Stimulated activated CD4-positive, alpha-beta T cell treated with anti-CD3 and anti-CD28 coated beads, TNF-alpha, amount 100 ng/mL, for 48 hours (primary cell): ENCODE results near the gene LDAH.

Source experiments
- DNase-seq, 3 donors: peaks; one replicate each; pipeline ENCODE4 v3.0.0-alpha.2; 2020; ENCODE audit warnings: low read depth in 3 of 3

The LDAH gene

DNA sequence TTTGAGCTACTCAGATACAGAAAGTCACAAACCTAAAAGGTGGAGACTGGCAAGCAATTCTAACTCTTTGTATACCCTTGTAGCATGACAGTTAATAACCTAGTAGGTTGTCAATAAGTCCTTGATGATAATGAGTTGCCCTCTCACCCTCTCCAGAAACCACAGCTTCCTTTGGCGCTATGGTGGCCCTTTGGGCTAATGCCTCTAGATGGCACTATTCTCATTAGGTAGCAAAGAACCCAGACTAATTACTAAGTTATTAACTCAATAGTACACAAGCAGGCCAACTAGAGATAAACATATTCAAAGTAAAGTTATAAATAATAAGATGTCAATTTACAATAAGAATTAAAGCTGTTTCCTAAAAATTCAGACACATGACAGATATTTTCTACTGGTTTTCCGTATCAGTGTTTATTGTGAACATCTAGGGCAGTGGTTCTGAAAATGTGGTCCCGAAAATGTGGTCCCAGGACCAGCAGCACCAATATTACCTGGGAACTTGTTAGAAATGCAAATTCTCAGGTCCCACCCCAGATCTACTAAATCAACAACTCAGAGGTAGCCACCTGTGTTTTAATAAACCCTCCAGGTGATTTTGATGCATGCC is 41.1 kb downstream of the LDAH start:
- DNase-seq = no peak

DNA sequence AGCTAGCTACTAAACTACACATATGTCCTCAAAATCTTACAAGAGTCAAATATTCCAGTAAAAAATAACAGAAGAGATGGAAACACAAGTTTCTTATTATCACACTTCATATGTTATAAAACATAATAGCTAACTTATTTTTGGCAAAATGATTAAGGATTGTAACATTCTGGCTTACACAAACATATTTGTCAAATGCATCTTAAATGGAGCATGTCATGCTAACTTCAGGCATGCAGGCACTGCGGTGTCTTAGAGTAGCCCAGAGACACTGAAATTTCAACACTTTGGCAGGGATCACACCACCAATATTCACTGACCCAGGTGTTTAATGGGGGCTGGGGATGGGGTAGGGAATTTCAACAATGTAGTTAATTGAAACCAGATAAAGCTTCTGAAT is 51.6 kb downstream of the LDAH start:
- DNase-seq = no peak

DNA sequence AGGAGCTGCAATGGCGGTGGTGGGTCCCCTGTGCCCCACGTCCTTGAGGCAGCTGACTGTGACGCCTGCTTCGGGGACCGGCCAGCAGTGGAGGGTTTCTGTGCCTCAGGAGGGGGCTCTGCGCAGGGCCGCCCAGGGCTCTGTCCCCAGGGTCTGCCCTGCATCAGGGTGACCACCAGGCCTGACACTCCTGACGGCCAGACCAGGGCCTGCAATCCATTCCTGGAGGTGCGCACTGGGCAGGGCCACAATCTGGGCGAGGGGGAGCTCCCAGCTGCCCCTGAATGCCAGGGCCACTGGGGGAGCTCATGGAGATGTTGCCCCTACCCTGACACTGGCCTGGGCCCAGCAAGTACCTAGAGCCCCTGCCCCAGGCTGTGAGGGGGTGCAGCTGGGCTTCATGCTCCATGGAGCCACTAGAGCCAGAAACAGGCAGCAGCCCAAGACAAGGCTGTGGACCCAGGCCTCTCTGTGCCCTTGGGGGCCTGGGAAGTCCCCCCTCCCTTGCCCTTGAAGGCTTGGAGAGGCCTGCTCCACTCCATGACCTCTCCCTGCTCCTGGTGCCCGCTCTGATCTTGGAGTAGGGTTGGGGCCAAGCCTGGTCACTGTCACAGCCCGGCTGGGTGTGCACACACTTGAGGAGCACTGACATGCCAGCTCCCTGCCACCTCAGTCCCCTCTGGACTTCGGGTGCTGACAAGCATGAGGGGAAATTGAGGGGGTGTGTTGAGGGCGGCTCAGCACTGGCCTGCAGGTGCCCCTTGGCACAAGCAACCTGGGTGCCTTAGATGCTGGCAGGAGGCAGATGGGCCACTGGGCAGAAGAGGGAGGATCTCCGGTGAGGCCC is 55.9 kb downstream of the LDAH start:
- DNase-seq = no peak

DNA sequence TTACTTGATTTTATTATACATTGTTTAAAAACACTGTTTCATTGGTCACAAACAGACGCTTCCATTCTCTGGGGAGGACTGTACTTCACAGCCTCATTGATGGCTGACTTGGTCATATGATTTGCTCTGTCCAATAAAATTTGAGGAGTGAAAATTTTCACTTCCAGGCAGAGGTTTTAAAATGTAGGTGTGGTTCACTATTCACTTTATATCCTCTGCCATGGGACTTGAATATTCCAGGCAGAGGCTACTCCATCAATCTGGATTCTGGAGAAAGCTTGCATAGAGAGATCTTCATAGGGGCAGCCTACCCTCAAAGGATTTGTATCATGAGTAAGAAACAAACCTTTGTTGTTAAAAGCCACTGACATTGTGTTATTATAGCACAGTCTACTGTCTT is 56.7 kb downstream of the LDAH start:
- DNase-seq = no peak

DNA sequence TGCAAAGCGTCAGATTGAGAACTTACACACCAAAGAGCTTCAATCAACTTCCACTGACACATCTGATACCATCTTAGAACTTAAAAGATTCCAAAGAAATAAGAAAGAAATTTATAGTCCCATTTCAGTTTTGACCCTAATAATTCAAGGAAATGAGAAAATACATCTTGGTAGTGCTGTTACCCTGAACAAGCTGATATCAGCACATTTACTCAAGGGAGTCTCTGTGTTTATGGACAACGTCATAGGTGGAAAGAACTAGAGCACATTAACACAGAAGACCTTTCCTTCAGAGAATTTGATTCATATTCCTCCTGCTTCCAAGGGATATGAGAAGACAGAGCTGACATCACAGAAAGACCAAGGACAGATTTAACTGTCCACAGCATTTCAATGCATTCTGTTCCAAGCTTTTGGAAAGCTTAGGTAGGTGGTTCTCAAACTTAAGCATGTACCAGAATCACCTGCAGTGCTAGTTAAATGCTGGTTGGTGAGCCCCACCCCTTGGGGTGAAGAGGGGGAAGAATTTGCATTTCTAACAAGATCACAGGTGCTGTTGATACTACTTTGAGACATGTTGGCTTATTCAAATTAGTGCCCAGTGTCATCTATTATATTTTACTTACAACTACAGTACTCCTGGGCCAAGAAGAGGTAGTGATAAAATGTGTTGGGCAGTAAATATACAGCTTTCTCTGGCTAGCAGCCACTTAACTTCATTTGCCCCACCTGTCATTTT is 59.8 kb downstream of the LDAH start:
- DNase-seq = no peak

DNA sequence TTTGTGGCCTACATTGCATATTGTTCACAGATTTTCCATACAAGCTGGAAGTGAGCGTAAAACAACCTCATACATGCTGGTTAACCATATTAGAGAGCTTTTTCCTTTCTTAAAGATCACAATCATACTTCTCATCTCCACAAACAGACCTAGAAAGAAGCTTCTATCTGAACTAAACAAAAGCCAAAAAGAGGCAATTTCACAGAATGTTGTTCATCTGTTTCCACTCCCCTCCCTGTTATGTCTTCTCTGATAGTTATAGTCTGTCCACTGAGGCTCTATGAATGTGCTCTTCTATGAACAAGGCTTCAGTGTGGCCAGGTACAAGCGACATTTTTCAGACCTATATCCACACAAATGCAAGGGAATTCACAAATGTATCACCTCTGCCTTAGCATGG is 63.4 kb downstream of the LDAH start:
- DNase-seq = no peak

DNA sequence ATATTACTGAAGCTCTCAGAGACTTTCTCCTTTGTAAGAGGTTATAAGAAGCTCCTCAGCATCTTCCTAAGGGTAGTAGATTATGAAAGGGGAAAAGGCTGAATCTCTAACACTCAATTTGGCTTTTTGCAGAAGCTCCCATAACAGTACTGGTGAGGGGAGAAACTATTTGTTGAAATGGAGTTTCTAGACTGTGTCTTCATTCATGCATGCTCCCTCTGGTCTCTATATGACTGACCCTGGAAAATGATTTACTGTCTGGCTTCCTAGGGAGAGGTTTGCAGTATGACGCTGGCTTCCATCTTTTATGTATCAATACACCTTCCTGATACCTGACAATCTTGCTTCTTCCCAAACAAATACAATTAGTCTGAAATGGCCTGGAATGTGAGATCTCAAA is 63.9 kb downstream of the LDAH start:
- DNase-seq = no peak

DNA sequence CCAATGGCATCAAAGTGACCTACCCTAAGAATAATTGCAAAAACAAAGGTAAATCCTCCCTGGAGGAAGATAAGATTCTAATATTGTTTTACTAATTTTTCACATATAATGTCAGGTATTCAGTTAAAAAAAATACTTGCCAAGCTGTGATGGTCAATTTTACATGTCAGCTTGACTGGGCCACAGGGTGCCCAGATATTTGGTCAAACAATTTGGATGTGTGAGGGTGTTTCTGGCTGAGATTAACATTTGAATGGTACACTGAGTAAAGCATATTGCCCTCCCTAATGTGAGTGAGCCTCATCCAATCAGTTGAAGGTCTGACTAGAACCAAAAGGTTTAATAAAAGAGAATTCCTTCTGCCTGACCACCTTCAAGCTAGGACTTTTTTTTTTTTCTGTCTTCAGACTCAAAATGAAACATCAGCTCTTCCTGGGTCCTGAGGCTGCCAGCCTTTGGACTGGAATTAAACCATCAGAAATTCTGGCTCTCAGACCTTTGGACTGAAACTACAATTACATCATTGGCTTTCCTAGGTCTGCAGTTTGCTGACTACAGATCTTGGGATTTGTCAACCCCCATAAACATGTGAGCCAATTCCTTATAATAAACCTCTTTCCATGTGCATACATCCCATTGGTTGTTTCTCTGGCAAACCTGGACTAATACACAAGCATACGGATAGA is 65.4 kb downstream of the LDAH start:
- no peak for DNase-seq

DNA sequence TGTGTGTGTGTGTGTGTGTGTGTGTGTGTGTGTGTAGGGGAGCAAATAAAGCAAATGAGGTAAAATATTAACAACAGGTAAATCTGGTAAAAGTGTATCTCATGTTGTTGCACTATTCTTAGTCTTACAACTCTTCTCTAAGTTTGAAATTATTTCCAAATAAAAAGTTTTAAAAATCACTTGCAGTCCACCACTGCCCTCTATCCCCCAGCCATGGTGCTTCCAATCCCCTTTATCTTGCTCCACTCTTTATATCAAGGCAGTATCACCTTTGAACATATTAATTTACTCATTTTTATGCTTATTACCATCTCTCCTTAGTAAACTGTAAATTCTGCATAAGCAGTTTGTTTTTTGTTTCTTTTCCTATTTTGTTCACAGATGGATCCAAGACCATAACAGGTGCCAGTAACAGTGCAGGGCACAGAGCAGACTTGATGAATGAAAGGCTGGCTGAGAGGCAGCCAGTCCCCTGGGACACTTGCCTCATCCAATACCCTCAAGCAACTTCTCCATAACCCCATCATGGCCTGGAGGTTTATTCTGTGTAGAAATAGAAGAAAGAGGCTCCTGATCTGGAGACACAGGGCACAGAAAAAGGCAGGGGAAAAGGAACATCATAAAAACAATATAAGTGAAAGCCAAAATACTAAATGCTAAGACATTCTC is 67.6 kb downstream of the LDAH start:
- no peak for DNase-seq

DNA sequence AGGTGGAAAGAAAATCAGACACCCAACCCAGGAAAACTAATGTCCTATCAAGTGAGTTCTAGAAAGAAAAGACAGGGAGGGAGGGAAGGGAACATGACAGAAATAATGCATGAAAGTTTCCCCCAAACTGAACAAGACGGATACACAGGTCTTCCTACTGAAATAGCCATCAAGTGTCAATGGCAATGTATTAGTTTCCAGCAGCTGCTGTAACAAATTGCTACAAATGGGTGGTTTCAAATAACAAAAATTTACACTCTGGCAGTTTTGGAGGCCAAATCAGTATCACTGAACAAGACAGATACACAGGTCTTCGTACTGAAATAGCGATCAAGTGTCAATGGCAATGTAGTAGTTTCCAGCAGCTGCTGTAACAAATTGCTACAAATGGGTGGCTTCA is 70.6 kb downstream of the LDAH start:
- no peak for DNase-seq

DNA sequence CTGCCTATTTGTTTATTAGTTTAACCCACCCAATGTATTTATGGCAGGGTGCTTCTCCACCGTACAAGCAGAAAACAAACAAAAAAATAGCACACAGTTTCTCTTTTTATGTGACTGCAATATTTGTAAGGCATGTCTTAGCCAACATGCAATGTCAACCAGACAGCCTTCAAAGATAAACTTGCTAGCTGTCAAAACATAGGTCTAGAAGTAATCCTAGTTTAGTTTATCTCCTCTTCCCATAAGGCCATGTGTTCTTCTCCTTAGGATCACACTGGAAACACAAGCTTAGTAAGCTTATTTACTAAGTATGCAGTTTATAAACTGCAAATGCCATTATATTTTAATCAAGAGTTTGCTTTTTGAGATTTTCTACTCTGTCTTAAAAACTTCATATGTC is 75.6 kb downstream of the LDAH start:
- DNase-seq = no peak

DNA sequence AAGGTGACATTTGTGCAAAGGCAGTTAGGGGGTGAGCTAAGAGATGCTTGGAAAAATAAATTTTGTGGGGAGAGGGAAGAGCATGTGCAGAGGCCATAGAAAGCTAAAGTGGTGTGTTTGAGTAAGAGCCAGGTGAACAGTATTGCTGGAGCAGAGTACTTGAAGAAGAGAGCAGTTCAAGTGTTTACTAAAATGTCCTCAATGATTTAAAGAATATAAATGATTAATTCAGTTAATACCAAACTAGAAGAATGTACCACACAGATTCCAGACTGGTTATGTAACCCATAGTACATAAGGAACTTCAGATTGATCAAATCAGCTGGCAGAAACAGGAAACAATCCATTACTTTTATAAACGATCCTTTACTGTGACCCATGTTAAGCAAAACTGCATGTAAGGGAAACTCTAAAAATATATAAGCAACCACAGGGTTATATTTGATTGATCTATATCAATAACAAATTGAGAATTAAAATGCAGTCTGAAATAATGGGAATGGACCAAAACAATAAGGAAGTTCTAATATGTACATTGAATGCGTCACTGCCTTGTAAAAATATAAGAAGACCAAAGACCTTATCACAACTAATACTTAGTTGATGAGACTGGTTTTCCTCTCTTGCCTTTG is 76.9 kb downstream of the LDAH start:
- DNase-seq = no peak

DNA sequence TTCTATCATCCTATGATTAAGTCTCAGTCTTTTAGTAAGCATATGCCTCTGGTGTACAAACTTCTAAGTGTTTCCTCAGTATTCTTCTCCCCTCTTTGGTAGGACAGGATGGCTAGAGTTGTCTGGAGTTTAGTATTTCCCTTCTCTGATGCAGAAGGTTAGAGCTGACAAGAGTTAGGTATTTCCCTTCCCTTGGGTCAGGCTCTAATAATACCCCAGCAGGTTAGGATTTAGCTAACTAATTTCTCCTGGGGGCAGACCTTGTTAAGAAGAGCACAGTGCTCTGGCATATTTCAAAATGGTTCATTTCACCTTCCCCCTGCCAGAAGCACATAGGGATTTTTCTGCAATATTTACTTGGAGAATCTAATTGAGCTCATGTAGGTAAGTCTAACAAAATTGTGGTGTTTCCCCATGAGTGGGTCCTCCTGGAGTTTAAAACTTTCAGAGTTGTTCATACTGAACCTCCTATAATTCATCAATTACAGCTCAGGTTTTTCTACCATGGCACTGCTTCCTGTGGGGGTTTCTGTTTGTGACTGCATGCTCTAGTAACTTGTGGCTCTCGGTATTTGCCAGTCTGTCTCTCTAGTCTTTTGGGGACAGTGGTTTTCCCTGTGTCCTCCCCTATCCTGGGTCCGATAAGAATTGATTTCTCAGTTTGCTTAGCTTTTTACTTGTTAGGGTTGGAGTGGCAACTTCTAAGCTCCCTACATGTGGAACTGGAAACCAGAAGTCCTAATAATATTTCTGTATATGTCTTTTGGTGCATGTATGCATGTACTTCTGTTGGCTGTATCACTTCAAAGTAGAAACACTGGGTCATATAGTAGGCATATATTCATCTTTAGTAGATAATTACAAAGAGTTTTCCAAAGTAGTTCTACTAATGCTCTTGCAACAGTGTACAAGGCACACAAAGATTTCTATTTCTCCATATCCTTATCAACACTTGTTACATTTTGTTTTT is 78.2 kb downstream of the LDAH start:
- DNase-seq = no peak

DNA sequence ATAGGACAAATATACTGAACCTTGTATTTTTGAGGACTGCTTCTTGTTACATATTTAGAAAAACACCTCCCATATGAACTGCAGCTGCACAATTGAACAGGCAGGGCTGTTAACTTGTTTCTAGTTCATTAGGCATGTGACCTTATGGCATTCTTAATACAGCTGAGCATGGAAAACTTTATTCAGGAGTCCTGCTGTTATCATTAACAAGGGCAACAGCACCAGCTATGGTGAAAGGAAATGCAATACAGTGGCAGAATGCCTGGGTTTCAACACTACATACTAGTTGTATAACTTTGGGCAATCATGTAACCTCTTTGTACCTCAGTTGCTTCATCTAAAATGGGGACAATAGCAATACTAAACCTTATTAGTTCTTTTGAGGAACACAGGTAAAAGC is 84.1 kb downstream of the LDAH start:
- no peak for DNase-seq

DNA sequence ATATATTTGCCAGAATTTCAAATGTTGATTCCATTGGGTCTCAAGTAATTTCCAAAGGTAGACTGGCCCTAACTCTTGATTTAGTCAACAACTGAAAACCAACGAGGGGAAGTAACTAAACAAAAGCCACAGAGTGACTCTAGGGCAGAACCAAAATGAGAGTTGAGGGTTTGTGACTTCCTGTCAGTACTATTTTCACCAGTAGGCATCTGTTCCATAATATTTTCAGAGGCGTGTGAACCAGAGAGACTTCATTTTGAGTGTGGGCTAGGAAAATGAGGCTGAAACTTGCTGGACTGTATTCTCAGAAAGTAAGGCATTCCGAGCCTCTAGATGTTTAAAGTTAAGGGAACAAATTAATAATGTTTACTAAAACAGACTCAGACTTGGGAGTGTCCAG is 85.4 kb downstream of the LDAH start:
- no peak for DNase-seq

DNA sequence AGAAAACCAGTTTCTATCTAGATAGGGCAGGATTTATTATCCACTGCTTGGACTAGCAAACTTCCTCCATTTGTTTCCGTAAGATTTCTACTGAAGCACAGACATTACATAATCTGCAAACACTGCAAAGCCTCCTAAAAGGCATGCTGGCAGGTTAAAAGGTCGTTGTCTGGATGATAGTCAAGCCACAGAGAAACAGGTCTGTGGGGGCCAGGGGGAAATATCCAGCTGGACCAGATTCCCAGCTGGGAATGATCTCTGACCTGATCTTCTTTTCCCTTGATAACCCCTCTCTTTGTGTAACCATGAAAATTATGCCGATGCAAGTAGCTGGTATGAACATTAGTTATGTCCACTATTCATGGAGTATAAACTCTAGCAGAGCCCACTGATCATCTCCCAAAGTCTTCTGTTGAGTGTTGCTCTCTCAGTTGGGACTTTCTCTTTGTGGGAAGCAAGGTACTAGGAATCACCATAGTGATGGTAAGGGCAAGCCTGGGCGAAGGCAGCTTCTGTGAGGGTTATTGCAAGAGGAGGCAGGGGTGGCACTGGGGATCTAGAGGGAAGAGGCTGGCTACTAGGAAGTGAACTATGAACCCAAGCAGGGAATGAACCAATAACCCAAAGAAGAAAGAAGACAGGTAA is 94.7 kb downstream of the LDAH start:
- no peak for DNase-seq

DNA sequence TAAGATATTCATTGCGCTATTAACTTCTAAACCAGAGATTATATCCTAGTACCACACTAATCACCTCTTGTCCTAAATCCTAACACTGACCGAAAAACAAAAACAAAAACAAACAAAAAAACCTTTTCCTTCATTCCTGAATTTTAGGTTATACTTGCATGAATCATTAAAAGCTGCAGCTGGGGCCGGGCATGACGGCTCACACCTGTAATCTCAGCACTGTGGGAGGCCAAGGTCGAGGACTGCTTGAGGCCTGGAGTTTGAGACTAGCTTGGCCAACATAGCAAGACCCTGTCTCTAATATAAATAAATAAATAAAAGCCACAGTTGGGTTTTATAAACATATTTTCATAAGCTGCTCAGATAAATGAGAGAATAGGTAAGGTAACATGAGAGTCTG is 96.0 kb downstream of the LDAH start:
- no peak for DNase-seq

DNA sequence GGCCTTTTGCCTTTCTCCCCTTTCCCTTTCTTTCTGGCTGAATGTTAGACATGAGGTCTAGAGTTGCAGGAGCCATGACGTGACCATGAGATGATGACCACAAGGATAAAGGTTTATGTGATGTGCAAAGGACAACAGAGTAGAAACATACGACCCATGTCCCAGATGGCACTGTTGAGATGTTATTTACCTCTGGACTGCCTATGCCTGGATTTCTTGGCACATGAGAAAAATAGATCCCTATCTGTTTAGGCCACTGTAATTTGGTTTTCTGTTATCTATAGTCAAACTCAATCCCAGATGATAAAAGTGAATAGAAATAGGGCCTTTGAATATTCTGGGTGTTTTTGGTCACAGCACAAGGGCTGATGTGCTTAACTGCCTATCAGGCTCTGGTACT is 97.1 kb downstream of the LDAH start:
- no peak for DNase-seq

DNA sequence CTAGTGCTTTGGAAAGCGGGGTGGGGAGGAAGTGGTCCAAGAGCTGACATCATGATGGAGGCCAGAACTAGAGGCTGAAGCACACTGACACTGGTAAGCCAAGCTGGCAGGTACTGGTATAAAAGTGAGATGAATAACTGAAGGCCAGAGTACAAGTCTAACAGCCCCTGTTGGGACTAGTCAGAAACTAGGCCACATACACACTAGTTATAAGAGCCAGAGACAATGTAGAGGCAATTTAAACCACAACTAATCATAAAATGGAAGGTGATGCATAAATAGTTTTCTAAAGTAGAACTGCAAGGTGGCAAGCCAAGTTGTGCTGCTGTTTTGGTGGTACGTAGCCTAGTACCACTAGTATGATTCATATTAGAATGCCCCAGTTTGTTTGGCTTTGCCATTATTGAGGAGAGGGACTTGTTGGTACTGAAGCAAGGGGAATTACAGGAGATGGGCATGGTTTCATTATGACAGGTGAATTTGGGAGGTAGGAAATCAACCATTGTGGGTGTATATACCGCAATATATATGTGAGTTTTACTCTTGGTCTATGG is 98.3 kb downstream of the LDAH start:
- DNase-seq = no peak
